ENCODE results near the gene MROH9. TPM values are rescaled to one million over a fixed set of nuclear protein-coding genes. Genes with fewer than 3 reads are reported as not detected.

MROH9 gene
- total and polyA plus RNA-seq, 2 of the 4 experiments (the other 2 are of a cell fraction): not detected

- Histone ChIP-seq H3K9me3 (ENCODE audit: control insufficient read depth, insufficient read depth, low read length) (no peaks in the 10 kb centered on the region), H4K91ac (ENCODE audit: insufficient read depth, low read depth, low read length) (no peak overlapping the region), H3K27ac (ENCODE audit: insufficient read depth, low read length) (no peak overlapping the region), H3K4me1 (ENCODE audit: control insufficient read depth, insufficient read depth, low read length) (peaks cover 5% of the 10 kb centered on the region; the same call in 1 of the 2 replicates), H4K8ac (ENCODE audit: low read depth in 2 of 2, low read length in 2 of 2) (no peak overlapping the region), H3K14ac (replicated peaks; ENCODE audit: low read depth, low read length) (no peak overlapping the region), H3K4ac (ENCODE audit: low read depth, low read length) (no peak overlapping the region), H3K79me1 (ENCODE audit: low read depth in 1 of 2, low read length in 2 of 2) (no peaks in the 10 kb centered on the region), H3K23ac (ENCODE audit: low read depth, low read length) (no peak overlapping the region), H2AK5ac (ENCODE audit: low read depth, low read length) (no peak overlapping the region), H2AFZ (replicated peaks; ENCODE audit: low read length, poor library complexity) (no peak overlapping the region), H3K56ac (ENCODE audit: extremely low read depth, insufficient read depth, low read length) (no peak overlapping the region), H3K9ac (ENCODE audit: low read depth, low read length) (no peak overlapping the region), H4K20me1 (ENCODE audit: insufficient read depth, low read length) (no peaks in the 10 kb centered on the region), H2BK20ac (ENCODE audit: low read depth, low read length) (no peak overlapping the region), H2AK9ac (replicated peaks; ENCODE audit: low read depth, low read length, poor library complexity) (no peak overlapping the region), H2BK120ac (ENCODE audit: low read depth, low read length) (no peak overlapping the region), H3K4me3 (ENCODE audit: insufficient read depth, low read depth, low read length) (no peak overlapping the region), H3K36me3 (ENCODE audit: control insufficient read depth, insufficient read depth, low read length) (no peaks in the 10 kb centered on the region), H3K4me2 (ENCODE audit: low read depth, low read length) (no peak overlapping the region), H2BK5ac (ENCODE audit: low read depth, low read length, poor library complexity, severe bottlenecking) (no peak overlapping the region), H2BK15ac (ENCODE audit: low read depth, low read length) (no peak overlapping the region), H3K9me1 (ENCODE audit: insufficient read depth, low read length) (no peaks in the 10 kb centered on the region), H4K5ac (ENCODE audit: low read depth, low read length) (no peak overlapping the region; the same call in 1 of the 2 replicates), H3K18ac (ENCODE audit: low read depth, low read length) (no peak overlapping the region; the same call in 1 of the 2 replicates), H3K27me3 (ENCODE audit: control insufficient read depth, insufficient read depth, low read length) (no peaks in the 10 kb centered on the region)
- WGBS, 2 experiments (ENCODE audit: extremely low coverage in 2 of 2, insufficient read length in 1 of 2): no CpG with 5 or more reads among the region's 5 CpGs
- TF ChIP-seq BHLHE40 (IDR thresholded peaks at IDR 0.05; ENCODE audit: low read depth, low read length) (no peak), USF2 (IDR thresholded peaks at IDR 0.05; ENCODE audit: low read depth, low read length) (no peak), ELK1 (IDR thresholded peaks at IDR 0.05; ENCODE audit: borderline replicate concordance, low read depth, low read length) (no peak), NFE2L2 (IDR thresholded peaks at IDR 0.05; ENCODE audit: low read depth, low read length) (no peak), POLR2A (IDR thresholded peaks at IDR 0.05; ENCODE audit: low read depth, low read length) (no peak), CHD1 (IDR thresholded peaks at IDR 0.05; ENCODE audit: low read depth, low read length) (no peak), RFX5 (IDR thresholded peaks at IDR 0.05; ENCODE audit: low read depth, low read length) (no peak), CEBPB (IDR thresholded peaks at IDR 0.05; ENCODE audit: low read depth, low read length) (no peak), FOS (IDR thresholded peaks at IDR 0.05; ENCODE audit: low read depth, low read length) (no peak), RCOR1 (IDR thresholded peaks at IDR 0.05; ENCODE audit: insufficient replicate concordance, low read length) (no peak), MAFK (IDR thresholded peaks at IDR 0.05; ENCODE audit: low read depth, low read length) (no peak), MAZ (IDR thresholded peaks at IDR 0.05; ENCODE audit: borderline replicate concordance, low read depth, low read length) (no peak), CTCF (conservative IDR thresholded peaks at IDR 0.05; ENCODE audit: low read depth, low read length) (no peak), SMC3 (IDR thresholded peaks at IDR 0.05; ENCODE audit: low read depth, low read length) (no peak), RAD21 (IDR thresholded peaks at IDR 0.05; ENCODE audit: low read length) (no peak), MXI1 (IDR thresholded peaks at IDR 0.05; ENCODE audit: borderline replicate concordance, low read depth, low read length) (no peak)
- no TSS peak for BruUV-seq (replicated peaks)
- ATAC-seq (ENCODE audit: low read depth): no peak
- no peak for DNase-seq
- ChIA-PET POLR2A (ENCODE audit: unreplicated experiment) (no interaction called here), CTCF (interaction anchor here (1.9 kb wide), 1 partner anchor 143 kb away, joined by 11 read pairs; no protein-coding TSS in a partner anchor)
- dilution Hi-C loops (cut with HindIII; ENCODE audit: low sequenced_read_pairs, unreplicated experiment): no loop called here
- in situ Hi-C loops (cut with MboI; ENCODE audit: low sequenced_read_pairs): loop anchor here (5.0 to 10.0 kb wide), 2 partner anchors 102 to 149 kb away; partner anchors contain the start of gene FMO2
- intact Hi-C loops (cut with micrococcal nuclease): loop anchor here (5.0 kb wide), 1 partner anchor 229 kb away; the partner anchor contains the start of gene FMO4
These were observed 147.9 kb downstream of the MROH9 start for GRCh38 chr1:171083222-171083621.

Measured in IMR-90 (cell line).